Sigmoid colon (tissue), 7 donors: Measurements from ENCODE around the gene ZFHX3. TPM values are rescaled to one million over a fixed set of nuclear protein-coding genes. Genes with fewer than 3 reads are reported as not detected.

Experiments used
- DNase-seq: peaks from one replicate; pipeline ENCODE4 v3.0.0-alpha.2; 2019
- H3K27ac ChIP-seq, 4 donors: fragments of 200-600 bp; sonication (generic); one replicate each; pipeline ENCODE4 v1.5.1; 2016 to 2019; ENCODE audit warnings: mild to moderate bottlenecking in 1 of 4
- H3K27me3 ChIP-seq, 3 donors: fragments of 200-600 bp; sonication (generic); one replicate each; pipeline ENCODE4 v1.5.1; 2019; ENCODE audit warnings: mild to moderate bottlenecking in 1 of 3
- H3K36me3 ChIP-seq, 4 donors: fragments of 200-600 bp; sonication (generic); one replicate each; pipeline ENCODE4 v1.5.1; 2016 to 2019
- H3K4me1 ChIP-seq, 4 donors: fragments of 200-600 bp; sonication (generic); one replicate each; pipeline ENCODE4 v1.5.1; 2017 to 2019
- H3K4me3 ChIP-seq, 4 donors: fragments of 200-600 bp; sonication (generic); one replicate each; pipeline ENCODE4 v1.5.1; 2017 to 2019; ENCODE audit warnings: mild to moderate bottlenecking in 2 of 4, moderate library complexity in 1 of 4
- H3K9me3 ChIP-seq, 4 donors: fragments of 200-600 bp in 3 of 4; sonication (generic) in 3 of 4; one replicate each; pipeline versions ENCODE4 v1.5.1 to v1.6.1; 2013 to 2019
- CTCF ChIP-seq, 4 experiments: fragments of 450-650 bp in 3 of 4; fragments of 200-600 bp in 1 of 4; IDR thresholded peaks; one replicate each; pipeline ENCODE4 v1.5.1; 2016 to 2019; ENCODE audit warnings: antibody characterized with exemption in 4 of 4, mild to moderate bottlenecking in 3 of 4, moderate library complexity in 2 of 4
- EP300 ChIP-seq, 4 donors: sonication (generic); formaldehyde crosslinking; IDR thresholded peaks; one replicate each; pipeline ENCODE4 v1.6.1; 2017; ENCODE audit warnings: antibody characterized with exemption in 4 of 4
- POLR2A ChIP-seq, 2 donors: fragments of 450-650 bp; IDR thresholded peaks; one replicate each; pipeline ENCODE4 v1.6.1; 2016; ENCODE audit warnings: antibody characterized with exemption in 2 of 2, mild to moderate bottlenecking in 2 of 2, moderate library complexity in 2 of 2
- POLR2AphosphoS5 ChIP-seq, 4 donors: sonication (generic); formaldehyde crosslinking; IDR thresholded peaks; one replicate each; pipeline ENCODE4 v1.6.1; 2017; ENCODE audit warnings: antibody characterized with exemption in 4 of 4
- WGBS, 2 donors: extraction: QIAGEN DNeasy Blood & Tissue Kit; methylation state at CpG; one replicate each; pipeline ENCODE4 v1.1.7; 2013; 5-methylcytosine and 5-hydroxymethylcytosine counted together
- intact Hi-C: fragments of 100-400 bp; cut with DNase I; formaldehyde crosslinking; loops from one replicate; pipeline ENCODE4 v1.15.1; 2023
- polyA plus RNA-seq, 3 donors: library from polyadenylated mRNA; stranded (reverse); fragments of 200-250 nt; gene quantifications; one replicate each; pipeline ENCODE4 v1.2.3, GENCODE V29; 2013
- total RNA-seq, 4 donors: library from RNA; depleted of rRNA; stranded (reverse); fragments of >200 nt; gene quantifications; one replicate each; pipeline ENCODE4 v1.1.0, GENCODE V29; 2016
- donor health status: healthy with polysubstance abuse.
- donor health status: Bipolar disorder and iron deficiency.
- donor health status: healthy.

Gene ZFHX3
- total and polyA plus RNA-seq, 7 donors = 0.69 to 38.8 (median 17.8) TPM

GRCh38 chr16:72875291-72876031, 172.5 kb downstream of the ZFHX3 start:
- Histone ChIP-seq H3K27ac (peak overlapping the region in 2 of 4 donors; percentile 32 to 58), H3K4me3 (no peak overlapping the region), H3K4me1 (peaks cover 0 to 37% (median 24%) of the 10 kb centered on the region in 4 donors), H3K9me3 (no peaks in the 10 kb centered on the region), H3K36me3 (no peaks in the 10 kb centered on the region), H3K27me3 (no peaks in the 10 kb centered on the region)
- no peak for DNase-seq
- intact Hi-C loops = no loop called here
- TF ChIP-seq POLR2AphosphoS5 (IDR thresholded peaks at IDR 0.05) (no peak), CTCF (IDR thresholded peaks at IDR 0.05) (no peak), POLR2A (IDR thresholded peaks at IDR 0.05) (no peak), EP300 (IDR thresholded peaks at IDR 0.05) (no peak)
- 35 to 55% methylated on average over 12 of the region's 12 CpGs for WGBS, 2 donors

- intact Hi-C loops = no loop called here
- WGBS, 2 donors = 97% methylated on average over 8 of the region's 8 CpGs
- Histone ChIP-seq H3K9me3 (no peaks in the 10 kb centered on the region), H3K27ac (no peak overlapping the region), H3K4me3 (no peak overlapping the region), H3K4me1 (peaks cover 0 to 37% (median 24%) of the 10 kb centered on the region in 4 donors), H3K36me3 (no peaks in the 10 kb centered on the region), H3K27me3 (no peaks in the 10 kb centered on the region)
- no peak for TF ChIP-seq POLR2AphosphoS5 (IDR thresholded peaks at IDR 0.05)
- TF ChIP-seq POLR2A (IDR thresholded peaks at IDR 0.05) = no peak
- no peak for TF ChIP-seq CTCF (IDR thresholded peaks at IDR 0.05)
- TF ChIP-seq EP300 (IDR thresholded peaks at IDR 0.05) = no peak
- DNase-seq = no peak
Measured at GRCh38 chr16:72873853-72874252, 174.1 kb downstream of the ZFHX3 start.

- 74 to 83% methylated on average over 5 of the region's 5 CpGs for whole genome bisulfite sequencing, 2 donors
- Histone ChIP-seq H3K36me3 (no peaks in the 10 kb centered on the region), H3K27me3 (no peaks in the 10 kb centered on the region), H3K4me3 (no peak overlapping the region), H3K4me1 (peaks cover 0 to 31% (median 24%) of the 10 kb centered on the region in 4 donors), H3K27ac (no peak overlapping the region), H3K9me3 (no peaks in the 10 kb centered on the region)
- TF ChIP-seq POLR2AphosphoS5 (IDR thresholded peaks at IDR 0.05) (no peak), CTCF (IDR thresholded peaks at IDR 0.05) (no peak), EP300 (IDR thresholded peaks at IDR 0.05) (no peak)
- intact Hi-C loops = no loop called here
- no peak for DNase-seq
Measured at GRCh38 chr16:72873044-72873443, 174.9 kb downstream of the ZFHX3 start.

- no peaks in the 10 kb centered on the region for H3K36me3 ChIP-seq
- no peaks in the 10 kb centered on the region for H3K9me3 ChIP-seq
- no peak for TF ChIP-seq POLR2A (IDR thresholded peaks at IDR 0.05)
- no peak for TF ChIP-seq POLR2AphosphoS5 (IDR thresholded peaks at IDR 0.05)
- TF ChIP-seq CTCF (IDR thresholded peaks at IDR 0.05) = no peak
- no peak for TF ChIP-seq EP300 (IDR thresholded peaks at IDR 0.05)
- 94 to 95% methylated on average over 7 of the region's 7 CpGs for WGBS, 2 donors
- no peaks in the 10 kb centered on the region for H3K4me1 ChIP-seq
- intact Hi-C loops = no loop called here
- no peak for DNase-seq
- no peaks in the 10 kb centered on the region for H3K27me3 ChIP-seq
- H3K27ac ChIP-seq = no peak overlapping the region
- H3K4me3 ChIP-seq = no peak overlapping the region
Measured at GRCh38 chr16:72865835-72866234, 182.1 kb downstream of the ZFHX3 start.

- Histone ChIP-seq H3K9me3 (no peaks in the 10 kb centered on the region), H3K27me3 (no peaks in the 10 kb centered on the region), H3K4me1 (peaks cover 0 to under 1% (median 0%) of the 10 kb centered on the region in 4 donors), H3K27ac (no peak overlapping the region), H3K4me3 (no peak overlapping the region), H3K36me3 (no peaks in the 10 kb centered on the region)
- DNase-seq = no peak
- intact Hi-C loops = no loop called here
- 94 to 96% methylated on average over 5 of the region's 5 CpGs for WGBS, 2 donors
- TF ChIP-seq POLR2AphosphoS5 (IDR thresholded peaks at IDR 0.05) = no peak
- TF ChIP-seq CTCF (IDR thresholded peaks at IDR 0.05) = no peak
- TF ChIP-seq EP300 (IDR thresholded peaks at IDR 0.05) = no peak
- no peak for TF ChIP-seq POLR2A (IDR thresholded peaks at IDR 0.05)
Measured at GRCh38 chr16:72865258-72865657, 182.7 kb downstream of the ZFHX3 start.
